ENCODE measurements around the gene PIK3R6.

DNA sequence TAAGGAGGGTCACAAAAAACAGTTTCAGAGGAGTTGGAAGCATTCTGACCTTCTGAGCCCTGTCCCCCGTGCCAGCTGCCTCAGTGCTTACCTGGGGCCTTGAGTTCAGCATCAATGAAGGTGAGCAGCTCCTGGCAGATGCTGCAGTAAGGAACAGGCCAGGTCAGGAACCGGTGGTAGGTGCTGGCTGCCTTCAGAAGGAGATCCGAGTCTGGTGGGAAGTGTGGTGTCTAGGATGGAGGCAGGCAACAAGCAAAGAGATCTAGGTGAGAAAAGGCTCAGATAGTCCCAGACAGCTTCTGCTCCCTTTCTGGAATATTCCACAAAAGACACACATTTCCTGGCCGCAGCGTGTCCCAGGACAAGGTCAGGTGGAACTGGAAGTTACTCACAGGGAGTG is 37.2 kb upstream of the PIK3R6 start:
- TF ChIP-seq, protein P1, sequence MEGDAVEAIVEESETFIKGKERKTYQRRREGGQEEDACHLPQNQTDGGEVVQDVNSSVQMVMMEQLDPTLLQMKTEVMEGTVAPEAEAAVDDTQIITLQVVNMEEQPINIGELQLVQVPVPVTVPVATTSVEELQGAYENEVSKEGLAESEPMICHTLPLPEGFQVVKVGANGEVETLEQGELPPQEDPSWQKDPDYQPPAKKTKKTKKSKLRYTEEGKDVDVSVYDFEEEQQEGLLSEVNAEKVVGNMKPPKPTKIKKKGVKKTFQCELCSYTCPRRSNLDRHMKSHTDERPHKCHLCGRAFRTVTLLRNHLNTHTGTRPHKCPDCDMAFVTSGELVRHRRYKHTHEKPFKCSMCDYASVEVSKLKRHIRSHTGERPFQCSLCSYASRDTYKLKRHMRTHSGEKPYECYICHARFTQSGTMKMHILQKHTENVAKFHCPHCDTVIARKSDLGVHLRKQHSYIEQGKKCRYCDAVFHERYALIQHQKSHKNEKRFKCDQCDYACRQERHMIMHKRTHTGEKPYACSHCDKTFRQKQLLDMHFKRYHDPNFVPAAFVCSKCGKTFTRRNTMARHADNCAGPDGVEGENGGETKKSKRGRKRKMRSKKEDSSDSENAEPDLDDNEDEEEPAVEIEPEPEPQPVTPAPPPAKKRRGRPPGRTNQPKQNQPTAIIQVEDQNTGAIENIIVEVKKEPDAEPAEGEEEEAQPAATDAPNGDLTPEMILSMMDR (IDR thresholded peaks at IDR 0.05): no peak
- no peak for TF ChIP-seq POLR2A (IDR thresholded peaks at IDR 0.05)
